Cardiac muscle cell (in vitro differentiated cells and primary cell): ENCODE measurements around the gene SEC11A. TPM values are rescaled to one million over a fixed set of nuclear protein-coding genes. Genes with fewer than 3 reads are reported as not detected.
A peak's percentile ranks its signal among the peaks of the same experiment; 100 is the strongest.
"Not testable (repeated sequence)": the region's sequence is repeated elsewhere in the genome, so short reads cannot be mapped to it uniquely, and the experiment has no call there.

ENCODE experiments used
- DNase-seq, 2 donors: peaks; one replicate each; pipeline versions ENCODE4 v3.0.0 to v3.0.0-alpha.2; 2010 to 2017; ENCODE audit warnings: low read depth in 1 of 2, low spot score in 1 of 2
- H3K27ac ChIP-seq: fragments of 200-600 bp; sonication (generic); 2 replicates; pipeline ENCODE4 v1.5.1; 2016
- H3K27me3 ChIP-seq: fragments of 200-600 bp; sonication (generic); 2 replicates; pipeline ENCODE4 v1.6.0; 2016; ENCODE audit warnings: control low read depth
- H3K36me3 ChIP-seq: fragments of 200-600 bp; sonication (generic); 2 replicates; pipeline ENCODE4 v1.5.1; 2016; ENCODE audit warnings: control low read depth
- H3K4me1 ChIP-seq: fragments of 200-600 bp; sonication (generic); 2 replicates; pipeline ENCODE4 v1.8.1; 2017; ENCODE audit warnings: low read depth, mild to moderate bottlenecking, mixed run types
- H3K4me3 ChIP-seq: fragments of 200-600 bp; sonication (generic); 2 replicates; pipeline ENCODE4 v1.5.1; 2016; ENCODE audit warnings: mild to moderate bottlenecking
- H3K9me3 ChIP-seq: fragments of 200-600 bp; sonication (generic); 2 replicates; pipeline ENCODE4 v1.5.1; 2017; ENCODE audit warnings: low read depth, mild to moderate bottlenecking, control low read depth
- CTCF ChIP-seq: IDR thresholded peaks from 2 replicates; pipeline ENCODE4 v1.5.1; 2012; ENCODE audit warnings: low read depth, mild to moderate bottlenecking, low read length
- polyA plus RNA-seq: library from polyadenylated mRNA; unstranded; fragments of >200 nt; fragmentation: Nextera tagmentation; extraction: Ambion mirVana; gene quantifications from 2 replicates; pipeline ENCODE4 v1.2.1, GENCODE V29; 2016
- total RNA-seq: library from RNA; depleted of rRNA; stranded (reverse); fragments of >200 nt; gene quantifications from 2 replicates; pipeline ENCODE4 v1.2.3, GENCODE V29; 2016

Gene SEC11A
- total and polyA plus RNA-seq, 2 experiments from 2014 or later = 117 to 137 TPM

- peak; percentile 75 to 83 for DNase-seq
- Histone ChIP-seq H3K9me3 (no peaks in the 10 kb centered on the region), H3K36me3 (no peaks in the 10 kb centered on the region), H3K27ac (peak overlapping the region; percentile 92), H3K27me3 (no peaks in the 10 kb centered on the region), H3K4me1 (peaks cover 14% of the 10 kb centered on the region), H3K4me3 (peak overlapping the region; percentile 60)
- TF ChIP-seq CTCF = no peak
Observed at GRCh38 chr15:84747416-84748273, 31.7 kb upstream of the SEC11A start.

- no peak for TF ChIP-seq CTCF
- no peaks in the 10 kb centered on the region for H3K36me3 ChIP-seq
- DNase-seq = no peak
Observed at GRCh38 chr15:84741121-84741520, 25.2 kb upstream of the SEC11A start.

GRCh38 chr15:84740691-84741090, 24.8 kb upstream of the SEC11A start:
- Histone ChIP-seq H3K4me1 (no peaks in the 10 kb centered on the region), H3K9me3 (no peaks in the 10 kb centered on the region), H3K36me3 (no peaks in the 10 kb centered on the region), H3K4me3 (no peak overlapping the region), H3K27me3 (no peaks in the 10 kb centered on the region), H3K27ac (no peak overlapping the region)
- TF ChIP-seq CTCF = no peak
- DNase-seq = no peak

More at GRCh38 chr15:84741121-84741520, 25.2 kb upstream of the SEC11A start:
- no peak overlapping the region for H3K27ac ChIP-seq
- no peaks in the 10 kb centered on the region for H3K27me3 ChIP-seq
- H3K9me3 ChIP-seq = no peaks in the 10 kb centered on the region
- H3K4me1 ChIP-seq = no peaks in the 10 kb centered on the region
- no peak overlapping the region for H3K4me3 ChIP-seq

GRCh38 chr15:84737005-84737404, 21.1 kb upstream of the SEC11A start:
- no peaks in the 10 kb centered on the region for H3K36me3 ChIP-seq

GRCh38 chr15:84736375-84736774, 20.4 kb upstream of the SEC11A start:
- H3K27ac ChIP-seq = no peak overlapping the region
- H3K4me3 ChIP-seq = no peak overlapping the region
- H3K27me3 ChIP-seq = no peaks in the 10 kb centered on the region
- no peaks in the 10 kb centered on the region for H3K36me3 ChIP-seq
- no peak for TF ChIP-seq CTCF
- H3K4me1 ChIP-seq = no peaks in the 10 kb centered on the region
- no peak for DNase-seq
- H3K9me3 ChIP-seq = no peaks in the 10 kb centered on the region

More at GRCh38 chr15:84737005-84737404, 21.1 kb upstream of the SEC11A start:
- DNase-seq = no peak
- Histone ChIP-seq H3K27me3 (no peaks in the 10 kb centered on the region), H3K27ac (no peak overlapping the region), H3K4me1 (no peaks in the 10 kb centered on the region), H3K9me3 (no peaks in the 10 kb centered on the region), H3K4me3 (no peak overlapping the region)
- no peak for TF ChIP-seq CTCF

GRCh38 chr15:84735480-84736061, 19.6 kb upstream of the SEC11A start:
- H3K27ac ChIP-seq = peak overlapping the region; percentile 4
- not testable (repeated sequence) for H3K4me3 ChIP-seq, H3K4me1 ChIP-seq, H3K27me3 ChIP-seq, H3K9me3 ChIP-seq, H3K36me3 ChIP-seq
- peak in 1 of 2 donors; percentile 10 for DNase-seq
